Upper lobe of left lung (tissue), 6 donors: ENCODE measurements around the gene PRKCQ. TPM values are rescaled to one million over a fixed set of nuclear protein-coding genes. Genes with fewer than 3 reads are reported as not detected.
A peak's percentile ranks its signal among the peaks of the same experiment; 100 is the strongest.

Experiments
- ATAC-seq, 2 donors: fragments of 200-7000 bp; cut with Tn5 transposase; one replicate each; pipeline ENCODE4 v1.9.1; 2022; ENCODE audit warnings: mild to moderate bottlenecking in 2 of 2, moderate library complexity in 2 of 2; ENCODE audit not compliant: low FRiP score in 2 of 2
- DNase-seq, 2 donors: peaks; one replicate each; pipeline ENCODE4 v3.0.0-alpha.2; 2019 to 2020
- H3K27ac ChIP-seq, 4 donors: fragments of 200-600 bp; sonication (generic); one replicate each; pipeline ENCODE4 v1.5.1; 2016 to 2019
- H3K27me3 ChIP-seq, 4 donors: fragments of 200-600 bp; sonication (generic); one replicate each; pipeline ENCODE4 v1.5.1; 2017 to 2019
- H3K36me3 ChIP-seq, 4 donors: fragments of 200-600 bp; sonication (generic); one replicate each; pipeline ENCODE4 v1.5.1; 2016 to 2019
- H3K4me1 ChIP-seq, 4 donors: fragments of 200-600 bp; sonication (generic); one replicate each; pipeline ENCODE4 v1.5.1; 2018 to 2019
- H3K4me3 ChIP-seq, 4 donors: fragments of 200-600 bp; sonication (generic); one replicate each; pipeline ENCODE4 v1.5.1; 2017 to 2019; ENCODE audit warnings: mild to moderate bottlenecking in 2 of 4, moderate library complexity in 1 of 4
- H3K9me3 ChIP-seq, 4 donors: fragments of 200-600 bp; sonication (generic); one replicate each; pipeline ENCODE4 v1.5.1; 2018 to 2019
- EP300 ChIP-seq, 4 donors: sonication (generic); formaldehyde crosslinking; IDR thresholded peaks; one replicate each; pipeline ENCODE4 v1.5.1; 2017; ENCODE audit warnings: antibody characterized with exemption in 4 of 4, control low read depth in 2 of 4
- POLR2A ChIP-seq, 4 donors: fragments of 450-650 bp; IDR thresholded peaks; one replicate each; pipeline ENCODE4 v1.5.1; 2016 to 2017; ENCODE audit warnings: antibody characterized with exemption in 4 of 4, mild to moderate bottlenecking in 2 of 4
- POLR2AphosphoS5 ChIP-seq, 2 donors: sonication (generic); formaldehyde crosslinking; IDR thresholded peaks; one replicate each; pipeline ENCODE4 v1.5.1; 2017; ENCODE audit warnings: antibody characterized with exemption in 2 of 2
- WGBS, 2 donors: methylation state at CpG; one replicate each; pipeline ENCODE4 v1.1.5; 2017 to 2018; 5-methylcytosine and 5-hydroxymethylcytosine counted together
- total RNA-seq, 6 donors: library from RNA; depleted of rRNA in 4 of 6; stranded (reverse); fragments of >200 nt in 4 of 6; gene quantifications; one replicate each; pipeline versions ENCODE4 v1.1.0 to v1.2.1, GENCODE V29; 2016 to 2021
- TF ChIP-seq, protein P1 (sequence below), 6 experiments: fragments of 450-650 bp in 4 of 6; fragments of 200-600 bp in 2 of 6; sonication (generic) in 2 of 6; IDR thresholded peaks; one replicate each; pipeline ENCODE4 v1.5.1; 2016 to 2019; ENCODE audit warnings: antibody characterized with exemption in 6 of 6
- donor health status: DM: no; HTN: no; CAD: no; lungs with moderate emphysema.
- donor health status: DM: no; HTN: yes; CAD: no; lungs with severe emphysema.

PRKCQ gene
- total RNA-seq, 6 donors from 2014 or later = 6.5 to 16.8 (median 11.2) TPM

DNA sequence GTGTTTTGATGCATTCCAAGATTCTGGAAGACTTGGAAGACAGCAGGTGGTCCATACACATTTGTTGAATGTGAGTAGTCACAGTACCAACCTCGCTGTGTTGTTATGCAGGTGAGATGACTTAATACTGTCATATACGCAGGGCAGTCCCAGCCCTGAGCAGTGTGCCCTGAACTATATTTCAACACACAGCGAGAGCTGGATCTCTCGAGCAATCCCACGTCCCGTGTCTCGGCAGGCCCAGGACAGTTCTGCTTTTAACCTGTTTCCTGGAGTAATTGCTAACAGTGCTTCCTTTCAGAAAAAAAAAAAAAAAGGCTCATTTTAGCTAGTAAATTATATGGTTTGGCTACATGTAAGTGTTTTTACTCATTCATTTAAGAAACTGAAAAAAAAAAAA lies 179.7 kb downstream of the PRKCQ start:
- WGBS, 2 donors = 72 to 80% methylated on average over 7 of the region's 7 CpGs
- Histone ChIP-seq H3K36me3 (no peaks in the 10 kb centered on the region), H3K27me3 (no peaks in the 10 kb centered on the region), H3K4me3 (no peak overlapping the region), H3K9me3 (no peaks in the 10 kb centered on the region), H3K4me1 (peaks cover 6 to 22% (median 15%) of the 10 kb centered on the region in 4 donors), H3K27ac (peak overlapping the region; percentile 56 to 79 (median 64))
- TF ChIP-seq, protein P1, sequence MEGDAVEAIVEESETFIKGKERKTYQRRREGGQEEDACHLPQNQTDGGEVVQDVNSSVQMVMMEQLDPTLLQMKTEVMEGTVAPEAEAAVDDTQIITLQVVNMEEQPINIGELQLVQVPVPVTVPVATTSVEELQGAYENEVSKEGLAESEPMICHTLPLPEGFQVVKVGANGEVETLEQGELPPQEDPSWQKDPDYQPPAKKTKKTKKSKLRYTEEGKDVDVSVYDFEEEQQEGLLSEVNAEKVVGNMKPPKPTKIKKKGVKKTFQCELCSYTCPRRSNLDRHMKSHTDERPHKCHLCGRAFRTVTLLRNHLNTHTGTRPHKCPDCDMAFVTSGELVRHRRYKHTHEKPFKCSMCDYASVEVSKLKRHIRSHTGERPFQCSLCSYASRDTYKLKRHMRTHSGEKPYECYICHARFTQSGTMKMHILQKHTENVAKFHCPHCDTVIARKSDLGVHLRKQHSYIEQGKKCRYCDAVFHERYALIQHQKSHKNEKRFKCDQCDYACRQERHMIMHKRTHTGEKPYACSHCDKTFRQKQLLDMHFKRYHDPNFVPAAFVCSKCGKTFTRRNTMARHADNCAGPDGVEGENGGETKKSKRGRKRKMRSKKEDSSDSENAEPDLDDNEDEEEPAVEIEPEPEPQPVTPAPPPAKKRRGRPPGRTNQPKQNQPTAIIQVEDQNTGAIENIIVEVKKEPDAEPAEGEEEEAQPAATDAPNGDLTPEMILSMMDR (IDR thresholded peaks at IDR 0.05) = no peak
- peak; percentile 9 to 12 for TF ChIP-seq POLR2AphosphoS5 (IDR thresholded peaks at IDR 0.05)
- DNase-seq = peak in 1 of 2 donors; percentile 73
- ATAC-seq = peak in 1 of 2 donors; percentile 57

DNA sequence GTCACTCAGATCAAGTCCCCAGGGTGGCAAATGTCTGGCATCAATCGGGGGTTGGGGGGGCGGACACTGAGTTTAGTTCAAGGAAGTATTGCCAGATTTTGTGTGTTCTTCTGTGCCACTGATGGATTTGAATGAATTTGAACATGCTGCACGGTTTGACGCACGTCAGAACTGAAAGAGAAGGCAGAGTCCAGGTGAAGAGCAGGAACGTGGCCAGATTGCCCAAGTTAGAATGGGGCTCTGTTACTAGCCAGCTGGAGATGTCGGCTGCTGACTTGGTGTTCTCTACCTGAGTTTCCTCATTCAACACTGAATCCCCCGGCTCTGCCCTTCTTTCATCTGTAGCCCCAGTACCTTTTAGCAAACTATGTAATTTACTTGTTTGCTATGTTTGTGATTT lies 180.2 kb downstream of the PRKCQ start:
- no peak for DNase-seq
- H3K27ac ChIP-seq = peak overlapping the region; percentile 56 to 79 (median 64)
- H3K36me3 ChIP-seq = no peaks in the 10 kb centered on the region

DNA sequence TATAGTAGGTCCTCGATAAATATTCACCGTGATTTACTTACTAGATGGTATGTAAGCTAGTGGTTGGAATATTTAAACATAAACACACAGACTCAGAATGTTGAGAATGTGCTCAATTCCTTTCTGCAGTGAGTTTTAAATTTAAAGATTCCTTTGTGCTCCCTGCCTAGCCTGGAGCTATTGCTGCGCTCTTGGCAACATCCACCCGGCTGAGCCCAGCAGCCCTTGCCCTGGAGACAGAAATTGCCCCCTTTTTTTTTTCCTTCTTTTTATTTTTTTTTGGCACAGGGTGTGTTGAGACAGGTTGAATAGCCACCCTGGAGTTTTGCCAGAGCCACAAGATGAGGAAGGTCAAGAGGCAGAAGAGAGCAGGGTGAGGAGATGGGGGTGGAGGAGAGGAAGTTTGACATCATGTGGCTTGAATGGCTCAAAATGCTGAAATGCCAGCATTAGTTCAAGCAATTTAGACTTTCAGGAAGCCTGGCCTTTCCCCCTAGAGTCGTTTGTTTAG lies 180.8 kb downstream of the PRKCQ start:
- ATAC-seq = peak; percentile 41 to 48
- Histone ChIP-seq H3K27me3 (no peaks in the 10 kb centered on the region), H3K36me3 (no peaks in the 10 kb centered on the region), H3K4me1 (peaks cover 6 to 22% (median 15%) of the 10 kb centered on the region in 4 donors), H3K9me3 (no peaks in the 10 kb centered on the region), H3K4me3 (no peak overlapping the region), H3K27ac (peak overlapping the region; percentile 56 to 79 (median 64))
- peak in 1 of 2 donors; percentile 73 for DNase-seq
- peak; percentile 7 to 39 for TF ChIP-seq POLR2AphosphoS5 (IDR thresholded peaks at IDR 0.05)
- no peak for TF ChIP-seq POLR2A (IDR thresholded peaks at IDR 0.05)
- TF ChIP-seq, protein P1 (IDR thresholded peaks at IDR 0.05) = no peak
- TF ChIP-seq EP300 (IDR thresholded peaks at IDR 0.05) = peak in 1 of 4 donors; percentile 8
- WGBS, 2 donors = 29 to 32% methylated on average over 5 of the region's 5 CpGs

More for the DNA sequence above, 180.2 kb downstream of the PRKCQ start:
- no peaks in the 10 kb centered on the region for H3K9me3 ChIP-seq
- 83% methylated on average over 8 of the region's 8 CpGs for WGBS, 2 donors
- TF ChIP-seq POLR2AphosphoS5 (IDR thresholded peaks at IDR 0.05) (no peak), EP300 (IDR thresholded peaks at IDR 0.05) (no peak), POLR2A (IDR thresholded peaks at IDR 0.05) (no peak)
- TF ChIP-seq, protein P1 (IDR thresholded peaks at IDR 0.05) = no peak
- peaks cover 6 to 22% (median 15%) of the 10 kb centered on the region in 4 donors for H3K4me1 ChIP-seq
- ATAC-seq = no peak
- H3K27me3 ChIP-seq = no peaks in the 10 kb centered on the region
- H3K4me3 ChIP-seq = no peak overlapping the region

DNA sequence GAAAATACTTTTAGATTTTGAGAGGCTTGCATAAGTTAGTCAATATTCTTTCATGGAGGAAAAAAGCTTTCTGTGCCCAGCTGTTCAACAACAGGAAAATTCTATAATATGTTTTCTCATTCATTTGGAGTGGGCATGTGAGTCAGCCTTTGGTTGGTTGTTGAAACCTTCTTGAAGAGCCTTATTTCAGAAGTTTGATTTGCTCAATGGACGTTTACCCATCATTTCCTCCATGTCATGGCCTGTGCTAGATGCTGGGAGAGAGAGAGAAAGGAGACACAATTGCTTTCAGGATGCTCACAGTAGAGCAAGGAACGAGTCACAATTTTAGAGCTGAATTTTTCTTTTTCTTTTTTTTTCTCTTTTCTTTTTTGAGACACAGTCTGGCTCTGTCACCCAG lies 181.7 kb downstream of the PRKCQ start:
- TF ChIP-seq POLR2A (IDR thresholded peaks at IDR 0.05) (no peak), POLR2AphosphoS5 (IDR thresholded peaks at IDR 0.05) (no peak), EP300 (IDR thresholded peaks at IDR 0.05) (no peak)
- TF ChIP-seq, protein P1 (IDR thresholded peaks at IDR 0.05) = no peak
- 56 to 58% methylated on average over 2 of the region's 2 CpGs for WGBS, 2 donors
- Histone ChIP-seq H3K4me3 (no peak overlapping the region), H3K9me3 (no peaks in the 10 kb centered on the region), H3K36me3 (no peaks in the 10 kb centered on the region), H3K4me1 (peaks cover 6 to 22% (median 15%) of the 10 kb centered on the region in 4 donors), H3K27me3 (no peaks in the 10 kb centered on the region), H3K27ac (peak overlapping the region in 3 of 4 donors; percentile 56 to 79 (median 64))
- DNase-seq (no peak), ATAC-seq (no peak)

DNA sequence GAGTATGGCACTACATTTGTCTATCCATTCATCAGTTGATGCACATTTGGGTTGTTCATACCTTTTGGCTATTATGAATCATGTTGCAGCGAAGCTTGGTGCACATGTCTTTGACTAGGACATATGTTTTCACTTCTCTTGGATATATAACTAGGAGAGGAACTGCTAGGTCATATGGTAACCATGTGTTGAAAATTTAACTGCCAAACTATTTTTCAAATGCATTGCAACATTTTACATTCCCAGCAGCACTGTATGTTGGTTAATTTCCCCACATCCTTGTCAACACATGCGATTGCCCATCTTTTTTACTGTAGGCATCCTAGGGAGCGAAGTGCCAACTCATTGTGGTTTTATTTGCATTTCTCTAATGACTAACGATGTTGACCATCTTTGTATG lies 183.4 kb downstream of the PRKCQ start:
- no peaks in the 10 kb centered on the region for H3K36me3 ChIP-seq
- ATAC-seq (peak in 1 of 2 donors; percentile 3), DNase-seq (no peak)
- peaks cover 6 to 20% (median 14%) of the 10 kb centered on the region in 4 donors for H3K4me1 ChIP-seq
- no peaks in the 10 kb centered on the region for H3K9me3 ChIP-seq
- H3K27ac ChIP-seq = peak overlapping the region; percentile 2 to 79 (median 48)
- TF ChIP-seq POLR2A (IDR thresholded peaks at IDR 0.05) = no peak
- TF ChIP-seq POLR2AphosphoS5 (IDR thresholded peaks at IDR 0.05) = peak; percentile 13 to 90
- TF ChIP-seq, protein P1 (IDR thresholded peaks at IDR 0.05) = no peak
- peak in 3 of 4 donors; percentile 1 to 69 (median 40) for TF ChIP-seq EP300 (IDR thresholded peaks at IDR 0.05)
- H3K27me3 ChIP-seq = no peaks in the 10 kb centered on the region
- H3K4me3 ChIP-seq = no peak overlapping the region
- 55 to 70% methylated on average over 4 of the region's 4 CpGs for WGBS, 2 donors
